Endothelial cell of hepatic sinusoid (primary cell): ENCODE measurements around the gene RASSF9.

Experiments
- in situ Hi-C: cut with HindIII; loops from 2 replicates; pipeline ENCODE4 v1.10.0; 2017; ENCODE audit warnings: low sequenced_read_pairs

Gene RASSF9

DNA sequence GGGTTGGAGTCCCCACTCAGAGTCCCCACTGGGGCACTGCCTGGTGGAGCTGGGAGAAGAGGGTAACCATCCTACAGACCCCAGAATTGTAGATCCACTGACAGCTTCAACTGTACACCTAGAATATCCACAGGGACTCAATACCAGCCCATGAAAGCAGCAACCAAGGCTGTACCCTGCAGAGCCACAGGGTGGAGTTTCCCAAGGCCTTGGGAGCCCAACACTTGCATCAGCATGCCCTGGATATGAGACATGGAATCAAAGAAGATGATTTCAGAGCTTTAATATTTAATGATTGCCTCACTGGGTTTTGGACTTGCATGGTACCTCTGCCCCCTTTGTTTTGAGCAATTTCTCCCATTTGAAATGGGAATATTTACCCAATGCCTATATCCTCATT lies 80.4 kb downstream of the RASSF9 start:
- in situ Hi-C loops, result no loop called here
